GM12878 (cell line): Measurements from ENCODE around the gene POU2F3. TPM values are rescaled to one million over a fixed set of nuclear protein-coding genes. Genes with fewer than 3 reads are reported as not detected.

Experiments used
- ATF7 ChIP-seq: fragments of 450-650 bp; IDR thresholded peaks from 2 replicates; pipeline ENCODE4 v1.6.1; 2016; ENCODE audit warnings: low read depth, mild to moderate bottlenecking
- BRCA1 ChIP-seq: IDR thresholded peaks from 2 replicates; pipeline ENCODE4 v1.6.1; 2011; ENCODE audit warnings: low read depth, low read length, improper control_type of control experiment
- CHD2 ChIP-seq: IDR thresholded peaks from 2 replicates; pipeline ENCODE4 v1.6.1; 2011; ENCODE audit warnings: low read depth, low read length, improper control_type of control experiment, borderline replicate concordance
- EED ChIP-seq: sonication (generic); IDR thresholded peaks from 2 replicates; pipeline ENCODE4 v1.6.1; 2016; ENCODE audit warnings: antibody characterized with exemption, low read depth
- EZH2 ChIP-seq: IDR thresholded peaks from 2 replicates; pipeline ENCODE4 v1.6.1; 2012; ENCODE audit warnings: low read depth, mild to moderate bottlenecking, control low read depth, inconsistent platforms, low read length, borderline replicate concordance; ENCODE audit not compliant: control insufficient read depth
- HCFC1 ChIP-seq: fragments of 150-350 bp; IDR thresholded peaks from 2 replicates; pipeline ENCODE4 v1.6.1; 2014; ENCODE audit warnings: low read length
- NFYB ChIP-seq: IDR thresholded peaks from 2 replicates; pipeline ENCODE4 v1.6.1; 2011; ENCODE audit warnings: low read depth, mild to moderate bottlenecking, low read length, improper control_type of control experiment, moderate library complexity; ENCODE audit not compliant: insufficient read depth
- NR2C2 ChIP-seq: IDR thresholded peaks from 2 replicates; pipeline ENCODE4 v1.6.1; 2011; ENCODE audit warnings: borderline replicate concordance, low read depth; ENCODE audit not compliant: control insufficient read depth, insufficient read length
- RFX5 ChIP-seq: IDR thresholded peaks from 2 replicates; pipeline ENCODE4 v1.6.1; 2011; ENCODE audit warnings: low read depth, low read length, improper control_type of control experiment
- TBL1XR1 ChIP-seq: IDR thresholded peaks from 2 replicates; pipeline ENCODE4 v1.6.1; 2012; ENCODE audit warnings: low read depth, low read length, improper control_type of control experiment
- TCF12 ChIP-seq: IDR thresholded peaks from 2 replicates; pipeline ENCODE4 v1.6.1; 2011; ENCODE audit warnings: low read depth, mild to moderate bottlenecking, low read length
- TCF3 ChIP-seq: IDR thresholded peaks from 2 replicates; pipeline ENCODE4 v1.6.1; 2012; ENCODE audit warnings: low read depth, mild to moderate bottlenecking, low read length, borderline replicate concordance; ENCODE audit not compliant: insufficient read depth
- TCF7 ChIP-seq: IDR thresholded peaks from 2 replicates; pipeline ENCODE4 v1.6.1; 2014; ENCODE audit warnings: antibody characterized with exemption, borderline replicate concordance
- polyA plus RNA-seq, 11 experiments: library from polyadenylated mRNA; depleted of rRNA in 4 of 11; unstranded in 6 of 11; stranded (reverse) in 5 of 11; fragments of >200 nt; fragmentation: Nextera tagmentation in 4 of 11; fragmentation: Illumina TruSeq in 1 of 11; extraction: Ambion mirVana in 4 of 11; extraction: Trizol in 1 of 11; gene quantifications; 1 replicate in 1 of 11; 2 replicates in 10 of 11; pipeline versions ENCODE4 v1.2.1 to v1.2.3, GENCODE V29; 2011 to 2016; ENCODE audit warnings: inconsistent platforms in 2 of 11, missing spikeins in 2 of 11, low read depth in 1 of 11
- total RNA-seq, 4 experiments: library from RNA; depleted of rRNA in 3 of 4; stranded (reverse); fragments of >200 nt in 3 of 4; fragmentation: Illumina TruSeq in 1 of 4; extraction: Trizol in 1 of 4; gene quantifications; 2 replicates each; pipeline versions ENCODE4 v1.2.1 to v1.2.3, GENCODE V29; 2013 to 2021
- TF ChIP-seq, protein P1 (sequence below): IDR thresholded peaks from 2 replicates; pipeline ENCODE4 v1.6.1; 2012; ENCODE audit warnings: low read length, inconsistent platforms
- TF ChIP-seq, protein P2 (sequence below): fragments of 450-650 bp; IDR thresholded peaks from 2 replicates; pipeline ENCODE4 v1.6.1; 2017; ENCODE audit warnings: antibody characterized with exemption, mild to moderate bottlenecking, moderate library complexity
- TF ChIP-seq, protein P3 (sequence below): fragments of 150-350 bp; IDR thresholded peaks from 2 replicates; pipeline ENCODE4 v1.6.1; 2014; ENCODE audit warnings: mild to moderate bottlenecking, low read depth, low read length
- TF ChIP-seq, protein P4 (sequence below): fragments of 150-350 bp; IDR thresholded peaks from 2 replicates; pipeline ENCODE4 v1.6.1; 2016; ENCODE audit warnings: low read depth, low read length
- TF ChIP-seq, protein P5 (sequence below): fragments of 450-650 bp; IDR thresholded peaks from 2 replicates; pipeline ENCODE4 v1.6.1; 2017; ENCODE audit warnings: mild to moderate bottlenecking, low read depth, inconsistent platforms; ENCODE audit not compliant: poor library complexity, severe bottlenecking

POU2F3 gene
- total and polyA plus RNA-seq, 10 of the 15 experiments (the other 5 are each of a cell fraction or from before 2014, with no cell fraction given) = 0.09 to 4.4 (median 0.33) TPM

DNA sequence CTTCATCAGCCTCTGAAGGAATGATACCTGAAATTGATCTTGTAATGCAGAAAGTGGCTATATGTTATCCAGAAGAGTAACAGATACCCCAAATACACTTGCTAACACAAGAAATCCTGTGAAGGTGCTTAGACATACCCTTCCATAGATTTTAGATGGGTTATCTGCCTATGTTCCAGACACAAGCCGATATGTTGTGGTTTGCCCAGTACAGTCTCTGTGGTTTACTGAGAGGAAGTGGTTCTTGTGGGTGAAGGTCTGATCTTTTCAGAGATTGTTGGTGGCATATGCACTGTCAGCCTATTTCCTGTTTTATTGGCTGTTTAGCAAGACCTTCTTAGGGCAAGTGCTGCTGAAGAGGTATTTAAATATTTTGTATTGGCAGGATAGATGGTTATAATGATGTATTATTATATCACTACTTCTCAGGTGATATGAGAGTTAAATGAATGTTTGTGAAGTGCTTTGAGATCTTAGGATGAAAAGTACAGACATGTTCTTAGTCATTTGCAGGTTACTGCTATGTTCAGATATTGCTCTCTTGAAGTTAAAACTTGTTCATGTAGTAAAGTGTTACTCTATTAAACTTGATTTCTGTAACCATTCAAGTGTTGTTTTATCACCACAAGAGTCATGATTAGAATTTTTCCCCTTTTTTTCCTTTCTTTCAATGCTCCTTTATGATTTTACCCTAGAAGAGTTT is 104.5 kb downstream of the POU2F3 start (continued):
- no peak for TF ChIP-seq TCF7
- 0 out of 2 replicates have a peak, but pooled peaks have one; percentile 73 for TF ChIP-seq EZH2
- TF ChIP-seq CHD2 = 0 out of 2 replicates have a peak, but pooled peaks have one; percentile 39
- TF ChIP-seq, protein P1, sequence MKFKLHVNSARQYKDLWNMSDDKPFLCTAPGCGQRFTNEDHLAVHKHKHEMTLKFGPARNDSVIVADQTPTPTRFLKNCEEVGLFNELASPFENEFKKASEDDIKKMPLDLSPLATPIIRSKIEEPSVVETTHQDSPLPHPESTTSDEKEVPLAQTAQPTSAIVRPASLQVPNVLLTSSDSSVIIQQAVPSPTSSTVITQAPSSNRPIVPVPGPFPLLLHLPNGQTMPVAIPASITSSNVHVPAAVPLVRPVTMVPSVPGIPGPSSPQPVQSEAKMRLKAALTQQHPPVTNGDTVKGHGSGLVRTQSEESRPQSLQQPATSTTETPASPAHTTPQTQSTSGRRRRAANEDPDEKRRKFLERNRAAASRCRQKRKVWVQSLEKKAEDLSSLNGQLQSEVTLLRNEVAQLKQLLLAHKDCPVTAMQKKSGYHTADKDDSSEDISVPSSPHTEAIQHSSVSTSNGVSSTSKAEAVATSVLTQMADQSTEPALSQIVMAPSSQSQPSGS = peak; percentile 78; the same call in 1 of the 2 replicates
- TF ChIP-seq RFX5 = no peak
- TF ChIP-seq EED = peak; percentile 92
- TF ChIP-seq, protein P2, sequence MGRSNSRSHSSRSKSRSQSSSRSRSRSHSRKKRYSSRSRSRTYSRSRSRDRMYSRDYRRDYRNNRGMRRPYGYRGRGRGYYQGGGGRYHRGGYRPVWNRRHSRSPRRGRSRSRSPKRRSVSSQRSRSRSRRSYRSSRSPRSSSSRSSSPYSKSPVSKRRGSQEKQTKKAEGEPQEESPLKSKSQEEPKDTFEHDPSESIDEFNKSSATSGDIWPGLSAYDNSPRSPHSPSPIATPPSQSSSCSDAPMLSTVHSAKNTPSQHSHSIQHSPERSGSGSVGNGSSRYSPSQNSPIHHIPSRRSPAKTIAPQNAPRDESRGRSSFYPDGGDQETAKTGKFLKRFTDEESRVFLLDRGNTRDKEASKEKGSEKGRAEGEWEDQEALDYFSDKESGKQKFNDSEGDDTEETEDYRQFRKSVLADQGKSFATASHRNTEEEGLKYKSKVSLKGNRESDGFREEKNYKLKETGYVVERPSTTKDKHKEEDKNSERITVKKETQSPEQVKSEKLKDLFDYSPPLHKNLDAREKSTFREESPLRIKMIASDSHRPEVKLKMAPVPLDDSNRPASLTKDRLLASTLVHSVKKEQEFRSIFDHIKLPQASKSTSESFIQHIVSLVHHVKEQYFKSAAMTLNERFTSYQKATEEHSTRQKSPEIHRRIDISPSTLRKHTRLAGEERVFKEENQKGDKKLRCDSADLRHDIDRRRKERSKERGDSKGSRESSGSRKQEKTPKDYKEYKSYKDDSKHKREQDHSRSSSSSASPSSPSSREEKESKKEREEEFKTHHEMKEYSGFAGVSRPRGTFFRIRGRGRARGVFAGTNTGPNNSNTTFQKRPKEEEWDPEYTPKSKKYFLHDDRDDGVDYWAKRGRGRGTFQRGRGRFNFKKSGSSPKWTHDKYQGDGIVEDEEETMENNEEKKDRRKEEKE = no peak
- TF ChIP-seq, protein P3, sequence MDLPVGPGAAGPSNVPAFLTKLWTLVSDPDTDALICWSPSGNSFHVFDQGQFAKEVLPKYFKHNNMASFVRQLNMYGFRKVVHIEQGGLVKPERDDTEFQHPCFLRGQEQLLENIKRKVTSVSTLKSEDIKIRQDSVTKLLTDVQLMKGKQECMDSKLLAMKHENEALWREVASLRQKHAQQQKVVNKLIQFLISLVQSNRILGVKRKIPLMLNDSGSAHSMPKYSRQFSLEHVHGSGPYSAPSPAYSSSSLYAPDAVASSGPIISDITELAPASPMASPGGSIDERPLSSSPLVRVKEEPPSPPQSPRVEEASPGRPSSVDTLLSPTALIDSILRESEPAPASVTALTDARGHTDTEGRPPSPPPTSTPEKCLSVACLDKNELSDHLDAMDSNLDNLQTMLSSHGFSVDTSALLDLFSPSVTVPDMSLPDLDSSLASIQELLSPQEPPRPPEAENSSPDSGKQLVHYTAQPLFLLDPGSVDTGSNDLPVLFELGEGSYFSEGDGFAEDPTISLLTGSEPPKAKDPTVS = no peak
- TF ChIP-seq BRCA1 = no peak
- TF ChIP-seq ATF7 = peak; percentile 58; the same call in 1 of the 2 replicates
- TF ChIP-seq TBL1XR1 = peak; percentile 46; the same call in 1 of the 2 replicates
- no peak for TF ChIP-seq NR2C2
- TF ChIP-seq TCF3 = no peak
- TF ChIP-seq, protein P4, sequence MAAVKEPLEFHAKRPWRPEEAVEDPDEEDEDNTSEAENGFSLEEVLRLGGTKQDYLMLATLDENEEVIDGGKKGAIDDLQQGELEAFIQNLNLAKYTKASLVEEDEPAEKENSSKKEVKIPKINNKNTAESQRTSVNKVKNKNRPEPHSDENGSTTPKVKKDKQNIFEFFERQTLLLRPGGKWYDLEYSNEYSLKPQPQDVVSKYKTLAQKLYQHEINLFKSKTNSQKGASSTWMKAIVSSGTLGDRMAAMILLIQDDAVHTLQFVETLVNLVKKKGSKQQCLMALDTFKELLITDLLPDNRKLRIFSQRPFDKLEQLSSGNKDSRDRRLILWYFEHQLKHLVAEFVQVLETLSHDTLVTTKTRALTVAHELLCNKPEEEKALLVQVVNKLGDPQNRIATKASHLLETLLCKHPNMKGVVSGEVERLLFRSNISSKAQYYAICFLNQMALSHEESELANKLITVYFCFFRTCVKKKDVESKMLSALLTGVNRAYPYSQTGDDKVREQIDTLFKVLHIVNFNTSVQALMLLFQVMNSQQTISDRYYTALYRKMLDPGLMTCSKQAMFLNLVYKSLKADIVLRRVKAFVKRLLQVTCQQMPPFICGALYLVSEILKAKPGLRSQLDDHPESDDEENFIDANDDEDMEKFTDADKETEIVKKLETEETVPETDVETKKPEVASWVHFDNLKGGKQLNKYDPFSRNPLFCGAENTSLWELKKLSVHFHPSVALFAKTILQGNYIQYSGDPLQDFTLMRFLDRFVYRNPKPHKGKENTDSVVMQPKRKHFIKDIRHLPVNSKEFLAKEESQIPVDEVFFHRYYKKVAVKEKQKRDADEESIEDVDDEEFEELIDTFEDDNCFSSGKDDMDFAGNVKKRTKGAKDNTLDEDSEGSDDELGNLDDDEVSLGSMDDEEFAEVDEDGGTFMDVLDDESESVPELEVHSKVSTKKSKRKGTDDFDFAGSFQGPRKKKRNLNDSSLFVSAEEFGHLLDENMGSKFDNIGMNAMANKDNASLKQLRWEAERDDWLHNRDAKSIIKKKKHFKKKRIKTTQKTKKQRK = no peak
- TF ChIP-seq NFYB = no peak
- TF ChIP-seq, protein P5, sequence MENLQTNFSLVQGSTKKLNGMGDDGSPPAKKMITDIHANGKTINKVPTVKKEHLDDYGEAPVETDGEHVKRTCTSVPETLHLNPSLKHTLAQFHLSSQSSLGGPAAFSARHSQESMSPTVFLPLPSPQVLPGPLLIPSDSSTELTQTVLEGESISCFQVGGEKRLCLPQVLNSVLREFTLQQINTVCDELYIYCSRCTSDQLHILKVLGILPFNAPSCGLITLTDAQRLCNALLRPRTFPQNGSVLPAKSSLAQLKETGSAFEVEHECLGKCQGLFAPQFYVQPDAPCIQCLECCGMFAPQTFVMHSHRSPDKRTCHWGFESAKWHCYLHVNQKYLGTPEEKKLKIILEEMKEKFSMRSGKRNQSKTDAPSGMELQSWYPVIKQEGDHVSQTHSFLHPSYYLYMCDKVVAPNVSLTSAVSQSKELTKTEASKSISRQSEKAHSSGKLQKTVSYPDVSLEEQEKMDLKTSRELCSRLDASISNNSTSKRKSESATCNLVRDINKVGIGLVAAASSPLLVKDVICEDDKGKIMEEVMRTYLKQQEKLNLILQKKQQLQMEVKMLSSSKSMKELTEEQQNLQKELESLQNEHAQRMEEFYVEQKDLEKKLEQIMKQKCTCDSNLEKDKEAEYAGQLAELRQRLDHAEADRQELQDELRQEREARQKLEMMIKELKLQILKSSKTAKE = peak; percentile 96
- 0 out of 2 replicates have a peak, but pooled peaks have one; percentile 30 for TF ChIP-seq TCF12
- TF ChIP-seq HCFC1 = no peak
